Gastrocnemius medialis (tissue), 4 donors: ENCODE data around the gene GRIP2. TPM values are rescaled to one million over a fixed set of nuclear protein-coding genes. Genes with fewer than 3 reads are reported as not detected.

Experiments used
- ATAC-seq, 2 donors: fragments of 150-250 bp; one replicate each; pipeline ENCODE4 v1.9.1; 2016
- DNase-seq, 2 donors: peaks; one replicate each; pipeline ENCODE4 v3.0.0-alpha.2; 2019
- H3K27ac ChIP-seq, 4 donors: fragments of 200-600 bp; sonication (generic); 1 replicate in 1 of 4; 2 replicates in 3 of 4; pipeline ENCODE4 v1.5.1; 2016 to 2018; ENCODE audit warnings: mild to moderate bottlenecking in 2 of 4, moderate library complexity in 1 of 4
- H3K27me3 ChIP-seq, 3 donors: fragments of 200-600 bp; sonication (generic) in 2 of 3; 1 replicate in 1 of 3; 2 replicates in 2 of 3; pipeline versions ENCODE4 v1.5.1 to v1.6.0; 2016 to 2019; ENCODE audit warnings: mild to moderate bottlenecking in 1 of 3, moderate library complexity in 1 of 3
- H3K36me3 ChIP-seq, 2 donors: fragments of 200-600 bp; sonication (generic) in 1 of 2; one replicate each; pipeline ENCODE4 v1.5.1; 2017 to 2018
- H3K4me1 ChIP-seq, 2 donors: fragments of 200-600 bp; sonication (generic) in 1 of 2; one replicate each; pipeline ENCODE4 v1.5.1; 2016 to 2017; ENCODE audit warnings: mild to moderate bottlenecking in 2 of 2
- H3K4me3 ChIP-seq, 4 donors: fragments of 200-600 bp; sonication (generic) in 3 of 4; 1 replicate in 1 of 4; 2 replicates in 3 of 4; pipeline ENCODE4 v1.5.1; 2016 to 2019; ENCODE audit warnings: mild to moderate bottlenecking in 2 of 4
- H3K9me3 ChIP-seq, 3 donors: fragments of 200-600 bp; sonication (generic) in 2 of 3; 1 replicate in 1 of 3; 2 replicates in 2 of 3; pipeline ENCODE4 v1.5.1; 2016 to 2019
- POLR2A ChIP-seq, 2 donors: fragments of 450-650 bp; IDR thresholded peaks; one replicate each; pipeline ENCODE4 v1.6.1; 2017; ENCODE audit warnings: antibody characterized with exemption in 2 of 2, mild to moderate bottlenecking in 2 of 2, moderate library complexity in 2 of 2
- in situ Hi-C, 4 donors: fragments of 200-750 bp; cut with MboI; loops; one replicate each; pipeline versions ENCODE4 v1.15.0 to v1.8.0; 2017; ENCODE audit warnings: low sequenced_read_pairs in 4 of 4
- intact Hi-C: fragments of 100-400 bp; cut with DNase I; formaldehyde crosslinking; loops from one replicate; pipeline ENCODE4 v1.15.1; 2023; ENCODE audit warnings: low total_unique reads
- total RNA-seq, 4 donors: library from RNA; depleted of rRNA; stranded (reverse); fragments of >200 nt; gene quantifications; one replicate each; pipeline versions ENCODE4 v1.1.0 to v1.2.3, GENCODE V29; 2016
- TF ChIP-seq, protein P1 (sequence below), 5 experiments: fragments of 450-650 bp in 3 of 5; fragments of 200-600 bp in 2 of 5; sonication (generic) in 2 of 5; IDR thresholded peaks in 4 of 5; conservative IDR thresholded peaks in 1 of 5; 1 replicate in 4 of 5; 2 replicates in 1 of 5; pipeline ENCODE4 v1.5.1; 2016 to 2019; ENCODE audit warnings: antibody characterized with exemption in 5 of 5, mild to moderate bottlenecking in 3 of 5, moderate library complexity in 3 of 5

The GRIP2 gene
- total RNA-seq, 4 donors from 2014 or later, result 2.8 to 12.6 (median 4.6) TPM

DNA sequence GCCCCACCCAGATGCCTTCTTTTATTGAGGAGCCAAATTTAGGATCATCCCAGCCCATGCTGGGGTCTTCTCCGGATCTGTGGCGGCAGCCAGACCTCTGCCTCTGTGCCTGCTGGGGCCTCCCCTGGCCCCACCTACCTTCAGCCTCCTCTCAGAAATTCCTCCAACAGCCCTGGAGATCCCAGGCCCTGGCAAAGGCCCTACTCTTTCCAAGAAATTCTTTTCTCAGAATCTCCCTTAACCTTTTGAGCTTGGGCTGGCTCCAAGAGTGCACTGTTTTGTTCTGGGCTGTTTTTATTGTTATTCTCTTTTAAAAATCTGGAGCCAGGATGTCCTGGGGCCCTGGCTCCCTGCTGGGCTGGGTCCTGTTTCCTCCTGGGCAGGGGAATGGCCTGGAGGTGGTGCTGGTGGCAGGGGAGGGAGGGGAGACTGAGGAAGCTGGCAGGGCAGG, 57.8 kb downstream of the GRIP2 start:
- in situ Hi-C loops (loop anchor here in 1 of 4 donors (25.0 kb wide), 1 partner anchor 595 kb away; the partner anchor contains the start of gene WNT7A), intact Hi-C loops (no loop called here)
- Histone ChIP-seq H3K27me3 (no peaks in the 10 kb centered on the region), H3K36me3 (peaks cover 0 to 97% of the 10 kb centered on the region in 2 donors), H3K4me3 (no peak overlapping the region), H3K27ac (peak overlapping the region in 2 of 4 donors; percentile 13 to 14), H3K4me1 (peaks cover 0 to 4% of the 10 kb centered on the region in 2 donors), H3K9me3 (no peaks in the 10 kb centered on the region)
- DNase-seq (no peak), ATAC-seq (peak; percentile 39 to 47)
- TF ChIP-seq POLR2A (IDR thresholded peaks at IDR 0.05), result no peak
- TF ChIP-seq, protein P1, sequence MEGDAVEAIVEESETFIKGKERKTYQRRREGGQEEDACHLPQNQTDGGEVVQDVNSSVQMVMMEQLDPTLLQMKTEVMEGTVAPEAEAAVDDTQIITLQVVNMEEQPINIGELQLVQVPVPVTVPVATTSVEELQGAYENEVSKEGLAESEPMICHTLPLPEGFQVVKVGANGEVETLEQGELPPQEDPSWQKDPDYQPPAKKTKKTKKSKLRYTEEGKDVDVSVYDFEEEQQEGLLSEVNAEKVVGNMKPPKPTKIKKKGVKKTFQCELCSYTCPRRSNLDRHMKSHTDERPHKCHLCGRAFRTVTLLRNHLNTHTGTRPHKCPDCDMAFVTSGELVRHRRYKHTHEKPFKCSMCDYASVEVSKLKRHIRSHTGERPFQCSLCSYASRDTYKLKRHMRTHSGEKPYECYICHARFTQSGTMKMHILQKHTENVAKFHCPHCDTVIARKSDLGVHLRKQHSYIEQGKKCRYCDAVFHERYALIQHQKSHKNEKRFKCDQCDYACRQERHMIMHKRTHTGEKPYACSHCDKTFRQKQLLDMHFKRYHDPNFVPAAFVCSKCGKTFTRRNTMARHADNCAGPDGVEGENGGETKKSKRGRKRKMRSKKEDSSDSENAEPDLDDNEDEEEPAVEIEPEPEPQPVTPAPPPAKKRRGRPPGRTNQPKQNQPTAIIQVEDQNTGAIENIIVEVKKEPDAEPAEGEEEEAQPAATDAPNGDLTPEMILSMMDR (IDR thresholded peaks at IDR 0.05 in 4 of 5, conservative IDR thresholded peaks at IDR 0.05 in 1 of 5), result no peak

DNA sequence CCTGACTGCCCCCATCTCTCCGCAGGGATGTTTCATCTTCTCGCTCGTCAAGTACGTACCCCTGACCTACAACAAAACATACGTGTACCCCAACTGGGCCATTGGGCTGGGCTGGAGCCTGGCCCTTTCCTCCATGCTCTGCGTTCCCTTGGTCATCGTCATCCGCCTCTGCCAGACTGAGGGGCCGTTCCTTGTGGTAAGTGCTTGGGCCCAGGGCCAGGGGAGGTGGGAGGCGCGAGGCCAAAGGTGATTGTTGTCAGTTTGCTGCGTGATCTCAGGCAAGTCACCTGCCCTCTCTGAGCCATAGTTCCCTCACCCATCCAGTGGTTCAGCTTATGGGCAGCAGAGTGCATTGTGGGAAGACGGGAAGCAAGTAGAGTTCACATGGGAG, 58.5 kb downstream of the GRIP2 start:
- Histone ChIP-seq H3K36me3 (peaks cover 0 to 97% of the 10 kb centered on the region in 2 donors), H3K9me3 (no peaks in the 10 kb centered on the region), H3K27ac (no peak overlapping the region), H3K4me1 (peaks cover 0 to 4% of the 10 kb centered on the region in 2 donors), H3K27me3 (no peaks in the 10 kb centered on the region), H3K4me3 (no peak overlapping the region)
- DNase-seq (no peak), ATAC-seq (no peak)
- TF ChIP-seq POLR2A (IDR thresholded peaks at IDR 0.05), result no peak
- TF ChIP-seq, protein P1 (IDR thresholded peaks at IDR 0.05 in 4 of 5, conservative IDR thresholded peaks at IDR 0.05 in 1 of 5), result no peak
- intact Hi-C loops (no loop called here), in situ Hi-C loops (loop anchor here in 1 of 4 donors (25.0 kb wide), 1 partner anchor 594 kb away; the partner anchor contains the start of gene WNT7A)

DNA sequence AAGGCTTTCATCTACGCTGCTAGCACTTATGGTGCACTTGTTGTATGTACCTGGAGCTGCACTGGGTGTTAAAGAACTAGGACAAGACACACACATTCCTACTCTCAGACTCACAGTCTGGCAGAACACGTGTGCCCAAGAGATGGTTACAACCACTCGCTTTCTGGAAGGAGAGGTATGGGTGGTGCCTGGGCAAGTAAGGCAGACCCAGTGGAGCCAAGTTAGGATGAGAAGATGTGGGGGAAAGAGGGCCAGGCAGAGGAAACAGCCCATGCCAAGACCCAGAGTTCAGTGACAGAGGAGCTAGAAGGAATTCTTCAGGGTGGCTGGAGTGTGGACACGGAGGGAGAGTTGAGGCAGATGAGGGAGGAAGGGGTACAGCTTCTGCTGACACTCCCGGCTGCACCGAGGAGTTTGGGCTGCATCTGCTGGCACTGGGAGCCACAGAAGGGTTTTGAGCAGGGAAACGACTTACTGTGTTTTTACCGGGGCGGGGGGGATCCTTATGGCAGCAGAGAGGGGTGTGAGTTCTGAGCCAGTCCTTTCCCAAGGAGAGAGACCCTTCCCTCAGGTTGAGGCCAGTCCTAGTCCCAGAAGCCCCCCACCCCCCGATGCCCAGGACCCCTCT, 59.0 kb downstream of the GRIP2 start:
- DNase-seq, result no peak
- ATAC-seq, result no peak
- no peak for TF ChIP-seq POLR2A (IDR thresholded peaks at IDR 0.05)
- TF ChIP-seq, protein P1 (IDR thresholded peaks at IDR 0.05 in 4 of 5, conservative IDR thresholded peaks at IDR 0.05 in 1 of 5), result no peak
- peaks cover 0 to 97% of the 10 kb centered on the region in 2 donors for H3K36me3 ChIP-seq
- H3K4me3 ChIP-seq, result no peak overlapping the region
- H3K27ac ChIP-seq, result no peak overlapping the region
- H3K4me1 ChIP-seq, result peaks cover 0 to 4% of the 10 kb centered on the region in 2 donors
- no peaks in the 10 kb centered on the region for H3K27me3 ChIP-seq
- no peaks in the 10 kb centered on the region for H3K9me3 ChIP-seq
- intact Hi-C loops (no loop called here), in situ Hi-C loops (loop anchor here in 1 of 4 donors (25.0 kb wide), 1 partner anchor 594 kb away; the partner anchor contains the start of gene WNT7A)

DNA sequence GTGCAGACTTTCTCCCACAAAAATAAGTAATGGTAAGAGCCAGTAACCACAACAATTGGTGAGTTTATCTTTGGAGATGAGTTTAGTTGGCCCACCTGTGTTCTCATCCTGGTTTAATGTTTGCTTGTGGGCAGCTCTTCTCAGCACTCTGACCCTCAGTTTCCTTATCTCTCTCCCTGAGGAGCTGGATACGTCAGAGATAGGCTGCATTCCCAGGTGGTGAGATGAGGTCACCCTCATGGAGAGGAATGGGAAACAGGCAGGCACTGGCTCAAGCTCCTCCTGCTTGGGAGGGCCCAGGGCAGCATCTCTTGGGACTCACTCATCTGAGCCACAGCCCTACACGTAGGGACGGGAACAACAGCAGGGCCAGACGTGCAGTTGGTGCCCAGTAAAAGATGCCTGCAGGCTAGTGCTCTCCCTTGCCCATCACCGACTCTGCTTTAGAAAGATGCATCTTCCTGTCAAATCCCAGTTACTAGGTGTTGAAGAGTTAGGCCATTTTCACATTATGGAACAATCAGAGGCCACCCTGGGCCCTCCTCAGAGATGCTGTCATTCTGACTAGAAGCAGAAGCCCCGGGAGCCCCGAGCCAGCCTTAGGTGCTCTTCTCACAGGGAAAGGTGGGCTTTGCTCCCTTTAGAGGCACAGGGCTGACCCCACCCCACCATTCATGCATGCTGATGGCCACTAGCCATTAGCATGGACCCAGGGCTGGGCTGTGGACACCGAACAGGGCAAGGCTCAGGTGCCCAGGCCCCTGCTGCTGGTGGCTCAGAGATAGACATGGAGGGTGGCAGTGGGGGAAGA, 59.7 kb downstream of the GRIP2 start:
- Histone ChIP-seq H3K27me3 (no peaks in the 10 kb centered on the region), H3K27ac (no peak overlapping the region), H3K4me3 (no peak overlapping the region), H3K9me3 (no peaks in the 10 kb centered on the region), H3K4me1 (peaks cover 0 to 4% of the 10 kb centered on the region in 2 donors), H3K36me3 (peaks cover 0 to 97% of the 10 kb centered on the region in 2 donors)
- no peak for DNase-seq
- in situ Hi-C loops, result loop anchor here in 1 of 4 donors (25.0 kb wide), 1 partner anchor 593 kb away; the partner anchor contains the start of gene WNT7A
- no peak for TF ChIP-seq POLR2A (IDR thresholded peaks at IDR 0.05)
- TF ChIP-seq, protein P1 (IDR thresholded peaks at IDR 0.05 in 4 of 5, conservative IDR thresholded peaks at IDR 0.05 in 1 of 5), result no peak
- intact Hi-C loops, result no loop called here
- ATAC-seq, result no peak
